ENCODE results near the gene FICD. TPM values are rescaled to one million over a fixed set of nuclear protein-coding genes. Genes with fewer than 3 reads are reported as not detected.
A peak's percentile ranks its signal among the peaks of the same experiment; 100 is the strongest.

Gene FICD
- total RNA-seq, 1 donor from 2014 or later = 7.1 TPM

GRCh38 chr12:108519558-108519957 is 4.5 kb downstream of the FICD start:
- no peaks in the 10 kb centered on the region for H3K9me3 Mint-ChIP-seq
- Histone ChIP-seq H4K20me1 (ENCODE audit: low read depth) (peaks cover 20% of the 10 kb centered on the region), H3K36me3 (peaks cover 16% of the 10 kb centered on the region), H3K27ac (no peak overlapping the region), H3K27me3 (no peaks in the 10 kb centered on the region), H3K9me3 (ENCODE audit: low read depth) (no peaks in the 10 kb centered on the region), H2AFZ (replicated peaks) (no peak overlapping the region), H3F3A (ENCODE audit: low read depth) (peaks cover 32% of the 10 kb centered on the region), H3K9ac (no peak overlapping the region), H3K4me2 (no peak overlapping the region), H3K79me2 (ENCODE audit: low read depth) (peaks cover 17% of the 10 kb centered on the region), H3K4me1 (peaks cover 10% of the 10 kb centered on the region), H3K4me3 (no peak overlapping the region)
- H3K36me3 Mint-ChIP-seq = peaks cover 42% of the 10 kb centered on the region
- DNase-seq (ENCODE audit: low spot score) = peak; percentile 40
- no peak for TF ChIP-seq EZH2 (IDR thresholded peaks at IDR 0.05)
- TF ChIP-seq, protein P1, sequence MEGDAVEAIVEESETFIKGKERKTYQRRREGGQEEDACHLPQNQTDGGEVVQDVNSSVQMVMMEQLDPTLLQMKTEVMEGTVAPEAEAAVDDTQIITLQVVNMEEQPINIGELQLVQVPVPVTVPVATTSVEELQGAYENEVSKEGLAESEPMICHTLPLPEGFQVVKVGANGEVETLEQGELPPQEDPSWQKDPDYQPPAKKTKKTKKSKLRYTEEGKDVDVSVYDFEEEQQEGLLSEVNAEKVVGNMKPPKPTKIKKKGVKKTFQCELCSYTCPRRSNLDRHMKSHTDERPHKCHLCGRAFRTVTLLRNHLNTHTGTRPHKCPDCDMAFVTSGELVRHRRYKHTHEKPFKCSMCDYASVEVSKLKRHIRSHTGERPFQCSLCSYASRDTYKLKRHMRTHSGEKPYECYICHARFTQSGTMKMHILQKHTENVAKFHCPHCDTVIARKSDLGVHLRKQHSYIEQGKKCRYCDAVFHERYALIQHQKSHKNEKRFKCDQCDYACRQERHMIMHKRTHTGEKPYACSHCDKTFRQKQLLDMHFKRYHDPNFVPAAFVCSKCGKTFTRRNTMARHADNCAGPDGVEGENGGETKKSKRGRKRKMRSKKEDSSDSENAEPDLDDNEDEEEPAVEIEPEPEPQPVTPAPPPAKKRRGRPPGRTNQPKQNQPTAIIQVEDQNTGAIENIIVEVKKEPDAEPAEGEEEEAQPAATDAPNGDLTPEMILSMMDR (IDR thresholded peaks at IDR 0.05) = peak; percentile 49
- H3K27me3 Mint-ChIP-seq (ENCODE audit: insufficient read depth, low read depth) = peaks cover 16% of the 10 kb centered on the region
- H3K27ac Mint-ChIP-seq = no peak overlapping the region
- H3K4me1 Mint-ChIP-seq = peaks cover 13% of the 10 kb centered on the region
- no peak overlapping the region for H3K4me3 Mint-ChIP-seq

DNA sequence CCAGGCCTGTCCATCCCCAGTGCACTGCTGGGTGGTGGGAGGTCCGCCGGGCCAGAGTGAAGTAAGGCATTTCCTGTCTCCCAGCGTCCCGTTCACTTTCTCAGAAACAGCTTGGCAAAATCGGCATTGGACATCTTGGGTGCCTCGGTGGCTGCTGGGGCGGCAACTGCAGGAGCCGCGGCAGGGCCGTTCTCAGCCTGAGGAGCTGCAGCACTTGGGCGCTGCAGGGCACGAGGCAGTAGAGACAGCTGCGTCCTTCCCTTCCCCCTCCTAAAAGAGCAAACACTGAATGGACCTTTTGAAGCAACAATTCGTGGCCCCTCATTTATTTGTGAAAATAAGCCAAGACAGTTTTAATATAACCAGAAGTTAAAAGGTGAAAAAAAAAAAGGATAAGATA is 8.3 kb downstream of the FICD start:
- no peak overlapping the region for H3K27ac Mint-ChIP-seq

GRCh38 chr12:108525681-108526080 is 10.6 kb downstream of the FICD start:
- Mint-ChIP-seq H3K4me3 (no peak overlapping the region), H3K36me3 (peaks cover 59% of the 10 kb centered on the region), H3K27ac (peak overlapping the region; percentile 85), H3K9me3 (no peaks in the 10 kb centered on the region), H3K4me1 (peaks cover 36% of the 10 kb centered on the region), H3K27me3 (ENCODE audit: insufficient read depth, low read depth) (peaks cover 7% of the 10 kb centered on the region)
- H3K9ac ChIP-seq = no peak overlapping the region
- H3K27me3 ChIP-seq = no peaks in the 10 kb centered on the region
- no peaks in the 10 kb centered on the region for H3K9me3 ChIP-seq (ENCODE audit: low read depth)
- peak overlapping the region; percentile 1 for H3K4me3 ChIP-seq
- H3K27ac ChIP-seq = peak overlapping the region; percentile 95
- peak overlapping the region; percentile 29 for H3K4me2 ChIP-seq
- peaks cover 34% of the 10 kb centered on the region for H3K79me2 ChIP-seq (ENCODE audit: low read depth)
- no peak for TF ChIP-seq EZH2 (IDR thresholded peaks at IDR 0.05)
- TF ChIP-seq, protein P1 (IDR thresholded peaks at IDR 0.05) = no peak
- no peak for TF ChIP-seq EZH2phosphoT487 (IDR thresholded peaks at IDR 0.05)
- no peak for DNase-seq (ENCODE audit: low spot score)
- H4K20me1 ChIP-seq (ENCODE audit: low read depth) = peaks cover 47% of the 10 kb centered on the region
- peaks cover 38% of the 10 kb centered on the region for H3K4me1 ChIP-seq
- H2AFZ ChIP-seq (replicated peaks) = no peak overlapping the region
- H3K36me3 ChIP-seq = peaks cover 16% of the 10 kb centered on the region
- H3F3A ChIP-seq (ENCODE audit: low read depth) = peaks cover 59% of the 10 kb centered on the region

More for the DNA sequence above, 8.3 kb downstream of the FICD start:
- Histone ChIP-seq H2AFZ (replicated peaks) (no peak overlapping the region), H3K27me3 (no peaks in the 10 kb centered on the region), H3K4me1 (peaks cover 35% of the 10 kb centered on the region), H3K9ac (no peak overlapping the region), H3K4me3 (no peak overlapping the region), H4K20me1 (ENCODE audit: low read depth) (peaks cover 46% of the 10 kb centered on the region), H3K4me2 (no peak overlapping the region), H3F3A (ENCODE audit: low read depth) (peaks cover 66% of the 10 kb centered on the region), H3K36me3 (peaks cover 16% of the 10 kb centered on the region), H3K27ac (no peak overlapping the region), H3K9me3 (ENCODE audit: low read depth) (no peaks in the 10 kb centered on the region), H3K79me2 (ENCODE audit: low read depth) (peaks cover 18% of the 10 kb centered on the region)
- H3K36me3 Mint-ChIP-seq = peaks cover 56% of the 10 kb centered on the region
- TF ChIP-seq, protein P1 (IDR thresholded peaks at IDR 0.05) = no peak
- no peak overlapping the region for H3K4me3 Mint-ChIP-seq
- H3K4me1 Mint-ChIP-seq = peaks cover 33% of the 10 kb centered on the region
- peaks cover 10% of the 10 kb centered on the region for H3K27me3 Mint-ChIP-seq (ENCODE audit: insufficient read depth, low read depth)
- no peaks in the 10 kb centered on the region for H3K9me3 Mint-ChIP-seq
- DNase-seq (ENCODE audit: low spot score) = no peak
